ENCODE measurements around the gene PTOV1.
A peak's percentile ranks its signal among the peaks of the same experiment; 100 is the strongest.

PTOV1 gene

GRCh38 chr19:49875857-49876421, 25.0 kb downstream of the PTOV1 start:
- Histone ChIP-seq H3K27me3 (ENCODE audit: control insufficient read depth, low read length) (no peaks in the 10 kb centered on the region), H3K79me2 (ENCODE audit: control insufficient read depth, low read length) (peaks cover 24% of the 10 kb centered on the region), H4K20me1 (ENCODE audit: control insufficient read depth, insufficient read depth, low read depth, low read length) (no peaks in the 10 kb centered on the region), H3K9me2 (replicated peaks; ENCODE audit: control insufficient read depth, low read length) (no peaks in the 10 kb centered on the region), H3K4me3 (ENCODE audit: low read length) (peak overlapping the region; percentile 90), H3F3A (ENCODE audit: control insufficient read depth, insufficient read depth) (no peaks in the 10 kb centered on the region), H3K4me2 (ENCODE audit: low read length) (peak overlapping the region; percentile 96), H3K36me3 (ENCODE audit: control insufficient read depth, low read length) (peaks cover 14% of the 10 kb centered on the region), H3K27ac (ENCODE audit: low read depth, low read length) (peak overlapping the region; percentile 79), H3K9me3 (ENCODE audit: control insufficient read depth, insufficient read depth, low read length) (no peaks in the 10 kb centered on the region), H3K4me1 (ENCODE audit: control insufficient read depth, low read length) (peaks cover 22% of the 10 kb centered on the region)
- TF ChIP-seq CTCF (IDR thresholded peaks at IDR 0.05; ENCODE audit: low read depth, low read length, poor library complexity, severe bottlenecking), result no peak
- no peak for TF ChIP-seq EZH2phosphoT487 (IDR thresholded peaks at IDR 0.05; ENCODE audit: borderline replicate concordance, low read length)

- H3K4me2 ChIP-seq (ENCODE audit: low read length), result peak overlapping the region; percentile 96
- H3K79me2 ChIP-seq (ENCODE audit: control insufficient read depth, low read length), result peaks cover 23% of the 10 kb centered on the region
- no peaks in the 10 kb centered on the region for H3K9me3 ChIP-seq (ENCODE audit: control insufficient read depth, insufficient read depth, low read length)
- H3K4me1 ChIP-seq (ENCODE audit: control insufficient read depth, low read length), result peaks cover 22% of the 10 kb centered on the region
- H3K9me2 ChIP-seq (replicated peaks; ENCODE audit: control insufficient read depth, low read length), result no peaks in the 10 kb centered on the region
- H3F3A ChIP-seq (ENCODE audit: control insufficient read depth, insufficient read depth), result no peaks in the 10 kb centered on the region
- no peaks in the 10 kb centered on the region for H3K27me3 ChIP-seq (ENCODE audit: control insufficient read depth, low read length)
- H3K4me3 ChIP-seq (ENCODE audit: low read length), result peak overlapping the region; percentile 90
- H4K20me1 ChIP-seq (ENCODE audit: control insufficient read depth, insufficient read depth, low read depth, low read length), result no peaks in the 10 kb centered on the region
- peak overlapping the region; percentile 79 for H3K27ac ChIP-seq (ENCODE audit: low read depth, low read length)
- peaks cover 9% of the 10 kb centered on the region for H3K36me3 ChIP-seq (ENCODE audit: control insufficient read depth, low read length)
- TF ChIP-seq CTCF (IDR thresholded peaks at IDR 0.05; ENCODE audit: low read depth, low read length, poor library complexity, severe bottlenecking) (no peak), EZH2phosphoT487 (IDR thresholded peaks at IDR 0.05; ENCODE audit: borderline replicate concordance, low read length) (no peak)
Observed at GRCh38 chr19:49876422-49877019, 25.6 kb downstream of the PTOV1 start.

- Histone ChIP-seq H3K9me2 (replicated peaks; ENCODE audit: control insufficient read depth, low read length) (no peaks in the 10 kb centered on the region), H3K27ac (ENCODE audit: low read depth, low read length) (peak within 1 kb of the TSS; percentile 79), H3K4me1 (ENCODE audit: control insufficient read depth, low read length) (peaks cover 22% of the 10 kb centered on the region), H3K4me3 (ENCODE audit: low read length) (peak within 1 kb of the TSS; percentile 90), H3K9me3 (ENCODE audit: control insufficient read depth, insufficient read depth, low read length) (no peaks in the 10 kb centered on the region), H4K20me1 (ENCODE audit: control insufficient read depth, insufficient read depth, low read depth, low read length) (no peaks in the 10 kb centered on the region), H3K79me2 (ENCODE audit: control insufficient read depth, low read length) (peaks cover 23% of the 10 kb centered on the region), H3K27me3 (ENCODE audit: control insufficient read depth, low read length) (no peaks in the 10 kb centered on the region), H3F3A (ENCODE audit: control insufficient read depth, insufficient read depth) (no peaks in the 10 kb centered on the region), H3K4me2 (ENCODE audit: low read length) (peak within 1 kb of the TSS; percentile 96), H3K36me3 (ENCODE audit: control insufficient read depth, low read length) (peaks cover 10% of the 10 kb centered on the region)
- TF ChIP-seq CTCF (IDR thresholded peaks at IDR 0.05; ENCODE audit: low read depth, low read length, poor library complexity, severe bottlenecking), result no peak
- no peak for TF ChIP-seq EZH2phosphoT487 (IDR thresholded peaks at IDR 0.05; ENCODE audit: borderline replicate concordance, low read length)
Observed at GRCh38 chr19:49877020-49877878, 26.3 kb downstream of the PTOV1 start, which contains the start of the genes AKT1S1 and TBC1D17. Gene AKT1S1 (minus strand): TSS chr19:49877355. CDS start chr19:49873295, 4,060 bp downstream. Gene TBC1D17 (plus strand): TSS chr19:49877702. CDS start chr19:49877724, 22 bp downstream.

Measured in DOHH2 (cell line).